ENCODE measurements around the gene FBRS.

DNA sequence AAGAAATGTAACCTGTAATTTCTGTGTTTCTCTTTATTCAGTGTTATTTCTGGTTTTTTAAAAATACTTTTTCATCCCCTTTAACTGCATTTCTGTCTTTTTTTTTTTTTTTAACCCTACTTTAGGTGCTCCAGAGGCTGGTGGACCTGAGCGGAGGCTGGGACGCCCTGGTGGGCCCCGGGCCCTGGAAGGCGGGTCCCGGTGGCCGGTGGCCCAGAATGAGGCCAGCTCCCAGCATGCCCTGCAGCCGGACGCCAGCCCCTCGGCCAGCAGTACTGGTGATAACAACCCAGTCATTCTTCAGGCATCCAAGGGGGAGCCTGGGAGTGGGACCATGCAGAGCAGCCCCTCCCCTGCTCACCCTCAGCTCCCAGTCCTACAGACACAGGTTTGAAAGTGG lies 42.3 kb downstream of the FBRS start:
- TF ChIP-seq, protein P1, sequence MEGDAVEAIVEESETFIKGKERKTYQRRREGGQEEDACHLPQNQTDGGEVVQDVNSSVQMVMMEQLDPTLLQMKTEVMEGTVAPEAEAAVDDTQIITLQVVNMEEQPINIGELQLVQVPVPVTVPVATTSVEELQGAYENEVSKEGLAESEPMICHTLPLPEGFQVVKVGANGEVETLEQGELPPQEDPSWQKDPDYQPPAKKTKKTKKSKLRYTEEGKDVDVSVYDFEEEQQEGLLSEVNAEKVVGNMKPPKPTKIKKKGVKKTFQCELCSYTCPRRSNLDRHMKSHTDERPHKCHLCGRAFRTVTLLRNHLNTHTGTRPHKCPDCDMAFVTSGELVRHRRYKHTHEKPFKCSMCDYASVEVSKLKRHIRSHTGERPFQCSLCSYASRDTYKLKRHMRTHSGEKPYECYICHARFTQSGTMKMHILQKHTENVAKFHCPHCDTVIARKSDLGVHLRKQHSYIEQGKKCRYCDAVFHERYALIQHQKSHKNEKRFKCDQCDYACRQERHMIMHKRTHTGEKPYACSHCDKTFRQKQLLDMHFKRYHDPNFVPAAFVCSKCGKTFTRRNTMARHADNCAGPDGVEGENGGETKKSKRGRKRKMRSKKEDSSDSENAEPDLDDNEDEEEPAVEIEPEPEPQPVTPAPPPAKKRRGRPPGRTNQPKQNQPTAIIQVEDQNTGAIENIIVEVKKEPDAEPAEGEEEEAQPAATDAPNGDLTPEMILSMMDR (IDR thresholded peaks at IDR 0.05): no peak
- TF ChIP-seq POLR2A (IDR thresholded peaks at IDR 0.05): no peak
- no peak for TF ChIP-seq EP300 (IDR thresholded peaks at IDR 0.05)
